K562 (cell line): Measurements from ENCODE around the gene NEMP1. TPM values are rescaled to one million over a fixed set of nuclear protein-coding genes. Genes with fewer than 3 reads are reported as not detected.
A peak's percentile ranks its signal among the peaks of the same experiment; 100 is the strongest.

Source experiments
- ATAC-seq: fragments of 200-7000 bp; cut with Tn5 transposase; 3 replicates; pipeline ENCODE4 v1.9.1; 2020; ENCODE audit warnings: moderate library complexity
- BruUV-seq: library from RNA; stranded (reverse); fragments of 400-500 nt; replicated peaks from 2 replicates; lab custom pipeline; 2021; lab: Mats Ljungman, UMichigan
- CTCF ChIA-PET: fragments of 300-600 bp; formaldehyde crosslinking; extraction: SDS; loops from one replicate; lab custom pipeline; 2021; ENCODE audit warnings: low intra/inter-chr PET ratio; lab: Yijun Ruan, JAX
- POLR2A ChIA-PET: fragments of 300-600, 350-650 bp; sonication (Branson Sonifier 250); formaldehyde crosslinking; extraction: SDS; loops from one replicate; lab custom pipeline; 2021; ENCODE audit warnings: antibody characterized with exemption, inconsistent platforms; lab: Yijun Ruan, JAX
- DNase-seq, 4 experiments: peaks; one replicate each; pipeline versions ENCODE4 v3.0.0 to v3.0.0-alpha.2; 2011 to 2018; ENCODE audit warnings: low spot score in 3 of 4, mixed read lengths in 3 of 4; ENCODE audit errors: extremely low read depth in 1 of 4
- FAIRE-seq: peaks from 2 replicates; lab custom pipeline; 2011; peaks lifted over from hg19 to GRCh38; lab: Jason Lieb, UNC
- H2AFZ ChIP-seq: 2 replicates; pipeline ENCODE4 v1.6.0; 2011; ENCODE audit warnings: low read depth, low read length, control low read depth, inconsistent platforms
- H3K27ac ChIP-seq: fragments of 200-600 bp; 3 replicates; pipeline ENCODE4 v1.8.0; 2011; ENCODE audit warnings: low read depth, mild to moderate bottlenecking, control low read depth, inconsistent platforms, low read length, moderate library complexity, mixed read lengths; ENCODE audit errors: extremely low read depth
- H3K27me3 ChIP-seq, 2 experiments: fragments of 300-600 bp in 1 of 2; 2 replicates in 1 of 2; 3 replicates in 1 of 2; pipeline versions ENCODE4 v1.6.0 to v1.8.0; 2011; ENCODE audit warnings: inconsistent platforms in 2 of 2, low read length in 2 of 2, mild to moderate bottlenecking in 1 of 2, mixed read lengths in 1 of 2, moderate library complexity in 1 of 2; ENCODE audit not compliant: control insufficient read depth in 2 of 2, insufficient read depth in 2 of 2
- H3K36me3 ChIP-seq: fragments of 300-600 bp; 3 replicates; pipeline ENCODE4 v1.8.0; 2011; ENCODE audit warnings: mild to moderate bottlenecking, low read length, inconsistent platforms; ENCODE audit not compliant: control insufficient read depth, insufficient read depth
- H3K4me1 ChIP-seq, 2 experiments: fragments of 200-600 bp in 1 of 2; replicated peaks in 1 of 2; 2 replicates in 1 of 2; 3 replicates in 1 of 2; pipeline versions ENCODE4 v1.5.1 to v1.8.0; 2011; ENCODE audit warnings: inconsistent platforms in 2 of 2, low read length in 2 of 2, mild to moderate bottlenecking in 1 of 2, mixed read lengths in 1 of 2, moderate library complexity in 1 of 2; ENCODE audit not compliant: control insufficient read depth in 2 of 2, insufficient read depth in 2 of 2
- H3K4me2 ChIP-seq: 2 replicates; pipeline ENCODE4 v1.6.1; 2011; ENCODE audit warnings: low read length, control low read depth, inconsistent platforms, mixed read lengths; ENCODE audit not compliant: insufficient read depth
- H3K4me3 ChIP-seq: fragments of 200-600 bp; sonication (generic), shearing (Covaris generic); 2 replicates; pipeline ENCODE4 v1.5.1; 2016; ENCODE audit warnings: control low read depth, inconsistent platforms
- H3K79me2 ChIP-seq: fragments of 200-600 bp; 3 replicates; pipeline ENCODE4 v1.8.0; 2011; ENCODE audit warnings: low read length, inconsistent platforms; ENCODE audit not compliant: control insufficient read depth, insufficient read depth
- H3K9ac ChIP-seq, 2 experiments: 2 replicates each; pipeline versions ENCODE4 v1.6.0 to v1.6.1; 2011; ENCODE audit warnings: low read depth in 2 of 2, low read length in 2 of 2, control low read depth in 1 of 2, inconsistent platforms in 1 of 2, mild to moderate bottlenecking in 1 of 2, mixed read lengths in 1 of 2; ENCODE audit not compliant: insufficient read depth in 1 of 2
- H3K9me1 ChIP-seq: one replicate; pipeline ENCODE4 v1.6.0; 2011; ENCODE audit warnings: inconsistent platforms, mild to moderate bottlenecking, low read length, moderate library complexity; ENCODE audit not compliant: control insufficient read depth, insufficient read depth
- H3K9me3 ChIP-seq: replicated peaks from 2 replicates; pipeline ENCODE4 v1.5.1; 2011; ENCODE audit warnings: low read depth, low read length, inconsistent platforms; ENCODE audit not compliant: control insufficient read depth, insufficient read depth
- H4K20me1 ChIP-seq: replicated peaks from 2 replicates; pipeline ENCODE4 v1.6.1; 2011; ENCODE audit warnings: low read length, inconsistent platforms, mixed read lengths; ENCODE audit not compliant: control insufficient read depth, insufficient read depth
- ATF3 ChIP-seq, 2 experiments: fragments of 450-650 bp in 1 of 2; sonication (generic) in 1 of 2; formaldehyde crosslinking in 1 of 2; IDR thresholded peaks in 1 of 2; conservative IDR thresholded peaks in 1 of 2; 2 replicates each; pipeline versions ENCODE4 v1.6.1 to v1.8.1; 2016 to 2023; ENCODE audit warnings: mild to moderate bottlenecking in 2 of 2, moderate library complexity in 2 of 2, inconsistent platforms in 1 of 2, missing genetic modification reagents in 1 of 2
- BACH1 ChIP-seq: fragments of 200-800 bp; sonication (Bioruptor generic); IDR thresholded peaks from 2 replicates; pipeline ENCODE4 v1.6.1; 2016; ENCODE audit warnings: missing genetic modification characterization, missing compliant biosample characterization
- BRCA1 ChIP-seq, 2 experiments: fragments of 450-650 bp in 1 of 2; sonication (generic) in 1 of 2; formaldehyde crosslinking in 1 of 2; IDR thresholded peaks; 2 replicates each; pipeline versions ENCODE4 v1.5.0 to v1.6.1; 2017 to 2020; ENCODE audit warnings: mild to moderate bottlenecking in 1 of 2, missing genetic modification reagents in 1 of 2
- CBFA2T2 ChIP-seq: fragments of 450-650 bp; conservative IDR thresholded peaks from 2 replicates; pipeline ENCODE4 v1.6.1; 2017; ENCODE audit warnings: mild to moderate bottlenecking
- CXXC5 ChIP-seq: fragments of 250-450 bp; sonication (Bioruptor Pico); IDR thresholded peaks from 2 replicates; pipeline ENCODE4 v1.8.0; 2022; ENCODE audit warnings: inconsistent platforms, mild to moderate bottlenecking, moderate library complexity
- ELF1 ChIP-seq: fragments of 200-800 bp; sonication (Bioruptor generic); IDR thresholded peaks from 2 replicates; pipeline ENCODE4 v1.6.1; 2016; ENCODE audit warnings: missing genetic modification characterization, missing compliant biosample characterization
- HDAC2 ChIP-seq: fragments of 450-650 bp; IDR thresholded peaks from 2 replicates; pipeline ENCODE4 v1.6.1; 2016; ENCODE audit warnings: mild to moderate bottlenecking
- MNT ChIP-seq, 2 experiments: fragments of 450-650 bp; conservative IDR thresholded peaks; 2 replicates each; pipeline ENCODE4 v1.6.1; 2017; ENCODE audit warnings: mild to moderate bottlenecking in 2 of 2, moderate library complexity in 2 of 2
- MYC ChIP-seq, 2 experiments: fragments of 250-450 bp in 1 of 2; sonication (Bioruptor Pico) in 1 of 2; IDR thresholded peaks; 2 replicates each; pipeline versions ENCODE4 v1.5.1 to v1.6.1; 2012 to 2021; ENCODE audit warnings: low read depth in 2 of 2, borderline replicate concordance in 1 of 2, improper control_type of control experiment in 1 of 2, low read length in 1 of 2, mild to moderate bottlenecking in 1 of 2, moderate library complexity in 1 of 2
- XRCC5 ChIP-seq: fragments of 200-400 bp; formaldehyde crosslinking; IDR thresholded peaks from 2 replicates; pipeline ENCODE4 v1.6.1; 2017; ENCODE audit warnings: low read depth, mild to moderate bottlenecking, low read length
- ZBTB11 ChIP-seq, 3 experiments: fragments of 200-800 bp in 1 of 3; fragments of 250-450 bp in 1 of 3; fragments of 450-650 bp in 1 of 3; sonication (Bioruptor Pico) in 1 of 3; sonication (Bioruptor generic) in 1 of 3; formaldehyde crosslinking in 1 of 3; IDR thresholded peaks; 2 replicates each; pipeline versions ENCODE4 v1.6.1 to v1.8.0; 2016 to 2022; ENCODE audit warnings: mild to moderate bottlenecking in 2 of 3, missing genetic modification characterization in 2 of 3, missing compliant biosample characterization in 1 of 3, moderate library complexity in 1 of 3
- ZBTB17 ChIP-seq: fragments of 450-650 bp; formaldehyde crosslinking; IDR thresholded peaks from 2 replicates; pipeline ENCODE4 v1.4.0; 2020; ENCODE audit warnings: mild to moderate bottlenecking
- ZNF311 ChIP-seq: fragments of 250-450 bp; sonication (Bioruptor Pico); IDR thresholded peaks from 2 replicates; pipeline ENCODE4 v1.4.0; 2020; ENCODE audit warnings: mild to moderate bottlenecking, moderate library complexity
- WGBS: fragments of 100-300 bp; shearing (Covaris generic); methylation state at CpG from one replicate; pipeline ENCODE4 v1.1.6; 2016; ENCODE audit warnings: low coverage, mixed read lengths; ENCODE audit not compliant: insufficient coverage; ENCODE audit errors: missing lambda C conversion rate; 5-methylcytosine and 5-hydroxymethylcytosine counted together
- in situ Hi-C: fragments of 300-500 bp; cut with MboI; formaldehyde crosslinking; loops from 4 replicates; pipeline ENCODE4 v1.15.0; 2018; ENCODE audit warnings: inconsistent platforms, mixed read lengths
- intact Hi-C: fragments of 100-400 bp; cut with micrococcal nuclease; formaldehyde crosslinking; loops from 2 replicates; pipeline ENCODE4 v1.14.2; 2022
- polyA plus RNA-seq, 8 experiments: library from polyadenylated mRNA; depleted of rRNA in 4 of 8; stranded (reverse) in 5 of 8; unstranded in 3 of 8; fragments of >200 nt; fragmentation: Nextera tagmentation in 2 of 8; fragmentation: Illumina TruSeq in 1 of 8; extraction: Ambion mirVana in 2 of 8; extraction: Trizol in 1 of 8; gene quantifications; 2 replicates each; pipeline versions ENCODE4 v1.2.1 to v1.2.3, GENCODE V29; 2011 to 2014; ENCODE audit warnings: inconsistent platforms in 1 of 8, missing spikeins in 1 of 8
- total RNA-seq, 7 experiments: library from RNA; depleted of rRNA in 6 of 7; stranded (reverse); fragments of >200 nt in 6 of 7; fragmentation: Illumina TruSeq in 2 of 7; extraction: Trizol in 2 of 7; gene quantifications; 2 replicates each; pipeline versions ENCODE4 v1.2.1 to v1.2.3, GENCODE V29; 2011 to 2021; ENCODE audit warnings: low replicate concordance in 1 of 7

The NEMP1 gene
- total and polyA plus RNA-seq, 9 of the 15 experiments (the other 6 are each of a cell fraction or from before 2014, with no cell fraction given) = 9.5 to 82.2 (median 41.2) TPM

GRCh38 chr12:57085999-57086492, 7.5 kb upstream of the NEMP1 start:
- intact Hi-C loops = loop anchor here (10.0 kb wide), 1 partner anchor 451 kb away; the partner anchor contains the start of gene BAZ2A
- no peaks in the 10 kb centered on the region for H3K9me3 ChIP-seq
- peaks cover 5% of the 10 kb centered on the region; the same call in 1 of the 2 replicates for H4K20me1 ChIP-seq
- no peak for ATAC-seq
- peaks cover 27 to 49% of the 10 kb centered on the region in 2 experiments for H3K4me1 ChIP-seq
- H3K27ac ChIP-seq = peak overlapping the region; percentile 93
- WGBS = 1% methylated on average over 12 of the region's 12 CpGs
- ChIA-PET POLR2A (no interaction called here), CTCF (no interaction called here)
- H2AFZ ChIP-seq = peak overlapping the region; percentile 84
- no peaks in the 10 kb centered on the region for H3K27me3 ChIP-seq
- in situ Hi-C loops = no loop called here
- peak overlapping the region; percentile 73; the same call in 1 of the 2 replicates for H3K4me3 ChIP-seq
- peak overlapping the region; percentile 81 for H3K4me2 ChIP-seq
- no TSS peak for BruUV-seq
- H3K79me2 ChIP-seq = peaks cover 24% of the 10 kb centered on the region
- peak; percentile 70 for FAIRE-seq
- H3K9me1 ChIP-seq = no peaks in the 10 kb centered on the region
- peak overlapping the region; percentile 75 to 93; a peak in 3 of 4 replicates for H3K9ac ChIP-seq
- peaks cover 5% of the 10 kb centered on the region; the same call in 1 of the 3 replicates for H3K36me3 ChIP-seq
- peak in 2 of 4 experiments; percentile 48 to 86 for DNase-seq
- TF ChIP-seq CBFA2T2 = no peak
- TF ChIP-seq ZBTB11 (CRISPR knock-in tag; IDR thresholded peaks at IDR 0.05) = 0 out of 6 replicates have a peak, but pooled peaks of 1 of the 3 experiments have one; percentile 6
- TF ChIP-seq ZBTB17 (CRISPR knock-in tag) = peak; percentile 89
- TF ChIP-seq BACH1 (tag) = 0 out of 2 replicates have a peak, but pooled peaks have one; percentile 50
- TF ChIP-seq BRCA1 (IDR thresholded peaks at IDR 0.05) = no peak
- TF ChIP-seq BRCA1 (CRISPR knock-in tag; IDR thresholded peaks at IDR 0.05) = no peak
- TF ChIP-seq XRCC5 = 0 out of 2 replicates have a peak, but pooled peaks have one; percentile 15
- TF ChIP-seq MYC (IDR thresholded peaks at IDR 0.05; ENCODE audit: low read depth, low read length) = peak; percentile 87
- TF ChIP-seq MYC (CRISPR knock-in tag; IDR thresholded peaks at IDR 0.05; ENCODE audit: borderline replicate concordance, low read depth) = peak; percentile 56; the same call in 1 of the 2 replicates
- TF ChIP-seq HDAC2 = peak; percentile 58; the same call in 1 of the 2 replicates
- peak; percentile 93 for TF ChIP-seq CXXC5 (CRISPR knock-in tag)
- TF ChIP-seq MNT (conservative IDR thresholded peaks at IDR 0.05) = peak; percentile 63 to 82
- TF ChIP-seq ELF1 (tag) = peak; percentile 49; the same call in 1 of the 2 replicates
- no peak for TF ChIP-seq ZNF311 (CRISPR knock-in tag)
- 0 out of 2 replicates have a peak, but pooled peaks have one; percentile 6 for TF ChIP-seq ATF3 (IDR thresholded peaks at IDR 0.05)
- no peak for TF ChIP-seq ATF3 (CRISPR knock-in tag; conservative IDR thresholded peaks at IDR 0.05)
